ENCODE results near the gene TRIM34.
"Not testable (repeated sequence)": the region's sequence is repeated elsewhere in the genome, so short reads cannot be mapped to it uniquely, and the experiment has no call there.

Gene TRIM34

GRCh38 chr11:5624489-5625279 is at the start of gene TRIM34:
Gene TRIM34, plus strand, starts transcription at chr11:5625001. Its CDS starts 7,331 bp downstream, at chr11:5632332.
- no peak for DNase-seq

GRCh38 chr11:5575152-5575551 is 49.6 kb upstream of the TRIM34 start:
- no peak for DNase-seq

GRCh38 chr11:5577101-5577500 is 47.7 kb upstream of the TRIM34 start:
- no peak for DNase-seq

- DNase-seq, result no peak
These were observed 44.2 kb upstream of the TRIM34 start, which contains the start of gene OR52B6 for GRCh38 chr11:5580577-5580976. Gene OR52B6, plus strand, starts transcription at chr11:5580877. Its CDS starts 0 bp downstream, at chr11:5580877.

- no peak for DNase-seq
These were observed 43.8 kb upstream of the TRIM34 start for GRCh38 chr11:5581014-5581413.

- not testable (repeated sequence) for DNase-seq
These were observed 40.3 kb upstream of the TRIM34 start for GRCh38 chr11:5584458-5584857.

- DNase-seq, result not testable (repeated sequence)
These were observed 34.9 kb upstream of the TRIM34 start for GRCh38 chr11:5589906-5590305.

- DNase-seq, result no peak
These were observed 33.2 kb upstream of the TRIM34 start for GRCh38 chr11:5591613-5592012.

- no peak for DNase-seq
These were observed 32.2 kb upstream of the TRIM34 start for GRCh38 chr11:5592615-5593014.

GRCh38 chr11:5593146-5593545 is 31.7 kb upstream of the TRIM34 start:
- no peak for DNase-seq

GRCh38 chr11:5596607-5597201 is 28.1 kb upstream of the TRIM34 start, which contains the start of gene TRIM6:
Gene TRIM6, plus strand, starts transcription at chr11:5596637. Its CDS starts 261 bp downstream, at chr11:5596898.
- DNase-seq, result no peak

GRCh38 chr11:5597953-5598352 is 26.8 kb upstream of the TRIM34 start:
- no peak for DNase-seq

- DNase-seq, result peak in 1 of 2 experiments; percentile 14
These were observed 24.4 kb upstream of the TRIM34 start for GRCh38 chr11:5600374-5600851.

- DNase-seq, result not testable (repeated sequence)
These were observed 22.0 kb upstream of the TRIM34 start for GRCh38 chr11:5602791-5603190.

- DNase-seq, result no peak
These were observed 21.5 kb upstream of the TRIM34 start for GRCh38 chr11:5603326-5603725.

GRCh38 chr11:5604896-5605295 is 19.9 kb upstream of the TRIM34 start:
- no peak for DNase-seq

- DNase-seq, result no peak
These were observed 19.0 kb upstream of the TRIM34 start for GRCh38 chr11:5605849-5606248.

GRCh38 chr11:5608808-5609207 is 16.0 kb upstream of the TRIM34 start:
- DNase-seq, result no peak

GRCh38 chr11:5610446-5610845 is 14.4 kb upstream of the TRIM34 start:
- DNase-seq, result no peak

- no peak for DNase-seq
These were observed 13.2 kb upstream of the TRIM34 start for GRCh38 chr11:5611627-5612026.

GRCh38 chr11:5618807-5619206 is 6.0 kb upstream of the TRIM34 start:
- DNase-seq, result no peak

GRCh38 chr11:5620651-5621521 is 3.9 kb upstream of the TRIM34 start:
- DNase-seq, result no peak

- DNase-seq, result no peak
These were observed 3.2 kb upstream of the TRIM34 start for GRCh38 chr11:5621580-5621979.

Measured in NCI-H2081 (cell line).